ENCODE results near the gene EPHX1. TPM values are rescaled to one million over a fixed set of nuclear protein-coding genes. Genes with fewer than 3 reads are reported as not detected.
A peak's percentile ranks its signal among the peaks of the same experiment; 100 is the strongest.

The EPHX1 gene
- total and polyA plus RNA-seq, 4 donors, result 93.8 to 1,448 (median 204) TPM

GRCh38 chr1:225812488-225813213 is 2.7 kb downstream of the EPHX1 start:
- WGBS, result 62% methylated on average over 8 of the region's 8 CpGs
- H3K27ac ChIP-seq (ENCODE audit: low read depth in 1 of 2, low read length in 2 of 2), result peak overlapping the region; percentile 75 to 93
- H3K9ac ChIP-seq (ENCODE audit: low read depth in 1 of 2, low read length in 2 of 2), result peak overlapping the region; percentile 46 to 72
- TF ChIP-seq NR2F2 (IDR thresholded peaks at IDR 0.05) (no peak), FOXA2 (IDR thresholded peaks at IDR 0.05) (no peak), HNF4A (conservative IDR thresholded peaks at IDR 0.05) (no peak), ATF3 (IDR thresholded peaks at IDR 0.05) (no peak), EGR1 (IDR thresholded peaks at IDR 0.05; ENCODE audit: low read depth in 2 of 2) (no peak), CTCF (IDR thresholded peaks at IDR 0.05; ENCODE audit: low read depth, low read length, missing input control) (no peak), HNF4G (IDR thresholded peaks at IDR 0.05) (no peak), RXRA (IDR thresholded peaks at IDR 0.05) (no peak), GABPA (IDR thresholded peaks at IDR 0.05 in 1 of 2, conservative IDR thresholded peaks at IDR 0.05 in 1 of 2) (no peak), ZBTB33 (IDR thresholded peaks at IDR 0.05) (no peak), YY1 (IDR thresholded peaks at IDR 0.05) (no peak), TAF1 (conservative IDR thresholded peaks at IDR 0.05) (no peak), FOXA1 (IDR thresholded peaks at IDR 0.05) (no peak), REST (IDR thresholded peaks at IDR 0.05) (no peak), RAD21 (IDR thresholded peaks at IDR 0.05) (no peak), SP1 (IDR thresholded peaks at IDR 0.05) (no peak)
- TF ChIP-seq, protein P1, sequence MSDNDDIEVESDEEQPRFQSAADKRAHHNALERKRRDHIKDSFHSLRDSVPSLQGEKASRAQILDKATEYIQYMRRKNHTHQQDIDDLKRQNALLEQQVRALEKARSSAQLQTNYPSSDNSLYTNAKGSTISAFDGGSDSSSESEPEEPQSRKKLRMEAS (IDR thresholded peaks at IDR 0.05), result no peak
- peak overlapping the region; percentile 63 to 95 (median 67) for H3K4me3 ChIP-seq (ENCODE audit: low read depth in 1 of 3, low read length in 3 of 3)
- H3K27me3 ChIP-seq (ENCODE audit: control insufficient read depth in 4 of 4, insufficient read depth in 4 of 4, low read length in 3 of 4), result no peaks in the 10 kb centered on the region
- no peak for DNase-seq (ENCODE audit: low spot score)
- H3K36me3 ChIP-seq (ENCODE audit: control insufficient read depth in 4 of 4, insufficient read depth in 3 of 4, low read depth in 1 of 4, low read length in 3 of 4), result no peaks in the 10 kb centered on the region
- peaks cover 30 to 62% (median 57%) of the 10 kb centered on the region in 4 donors for H3K4me1 ChIP-seq (ENCODE audit: control insufficient read depth in 4 of 4, insufficient read depth in 4 of 4, low read length in 3 of 4)
- H3K9me3 ChIP-seq (ENCODE audit: control insufficient read depth in 4 of 4, low read length in 3 of 4), result no peaks in the 10 kb centered on the region

Measured in liver (tissue), 9 donors.